ENCODE data around the gene GTF2I. TPM values are rescaled to one million over a fixed set of nuclear protein-coding genes. Genes with fewer than 3 reads are reported as not detected.

Gene GTF2I
- total and polyA plus RNA-seq, 2 donors (not counting 1 experiment from before 2014, with no cell fraction given): 79.3 to 105 TPM

DNA sequence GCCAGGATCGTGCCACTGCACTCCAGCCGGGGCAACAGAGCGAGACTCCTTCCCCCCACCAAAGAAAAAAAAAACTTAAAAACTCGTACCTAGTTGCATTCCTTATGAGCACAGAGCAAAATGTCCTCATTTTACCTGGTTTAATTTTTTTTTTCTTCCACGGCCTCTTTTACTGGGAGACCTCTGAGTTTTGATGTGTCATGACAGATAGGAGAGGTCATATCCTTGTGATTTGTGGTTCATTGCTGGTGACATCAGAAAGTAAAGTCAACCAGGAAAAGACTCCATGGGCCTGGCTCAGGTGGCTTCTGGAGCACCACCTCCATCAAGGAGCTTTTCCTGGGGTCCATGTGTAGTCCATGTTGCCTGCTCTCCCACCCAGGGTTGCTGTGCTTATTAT is 26.3 kb downstream of the GTF2I start:
- no peaks in the 10 kb centered on the region for H4K20me1 ChIP-seq (ENCODE audit: control insufficient read depth, extremely low read depth, insufficient read depth, low read length)
- no peaks in the 10 kb centered on the region for H3K4me1 ChIP-seq (ENCODE audit: control insufficient read depth, extremely low read depth, insufficient read depth, low read length)
- H3K9me3 ChIP-seq (ENCODE audit: control insufficient read depth, insufficient read depth, low read depth, low read length): no peaks in the 10 kb centered on the region
- peaks cover 74% of the 10 kb centered on the region for H3K79me2 ChIP-seq (ENCODE audit: control insufficient read depth, insufficient read depth, low read length)
- no peak overlapping the region for H3K27ac ChIP-seq (ENCODE audit: insufficient read depth, low read length)
- no peak overlapping the region for H2AFZ ChIP-seq (ENCODE audit: low read length)
- no peak for DNase-seq (ENCODE audit: low read depth in 2 of 2)
- TF ChIP-seq, protein P1, sequence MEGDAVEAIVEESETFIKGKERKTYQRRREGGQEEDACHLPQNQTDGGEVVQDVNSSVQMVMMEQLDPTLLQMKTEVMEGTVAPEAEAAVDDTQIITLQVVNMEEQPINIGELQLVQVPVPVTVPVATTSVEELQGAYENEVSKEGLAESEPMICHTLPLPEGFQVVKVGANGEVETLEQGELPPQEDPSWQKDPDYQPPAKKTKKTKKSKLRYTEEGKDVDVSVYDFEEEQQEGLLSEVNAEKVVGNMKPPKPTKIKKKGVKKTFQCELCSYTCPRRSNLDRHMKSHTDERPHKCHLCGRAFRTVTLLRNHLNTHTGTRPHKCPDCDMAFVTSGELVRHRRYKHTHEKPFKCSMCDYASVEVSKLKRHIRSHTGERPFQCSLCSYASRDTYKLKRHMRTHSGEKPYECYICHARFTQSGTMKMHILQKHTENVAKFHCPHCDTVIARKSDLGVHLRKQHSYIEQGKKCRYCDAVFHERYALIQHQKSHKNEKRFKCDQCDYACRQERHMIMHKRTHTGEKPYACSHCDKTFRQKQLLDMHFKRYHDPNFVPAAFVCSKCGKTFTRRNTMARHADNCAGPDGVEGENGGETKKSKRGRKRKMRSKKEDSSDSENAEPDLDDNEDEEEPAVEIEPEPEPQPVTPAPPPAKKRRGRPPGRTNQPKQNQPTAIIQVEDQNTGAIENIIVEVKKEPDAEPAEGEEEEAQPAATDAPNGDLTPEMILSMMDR (conservative IDR thresholded peaks at IDR 0.05 in 1 of 2, IDR thresholded peaks at IDR 0.05 in 1 of 2; ENCODE audit: low read depth in 1 of 2, low read length in 2 of 2): no peak
- TF ChIP-seq EZH2 (IDR thresholded peaks at IDR 0.05; ENCODE audit: low read length, missing control alignments): no peak
- no peak overlapping the region for H3K4me3 ChIP-seq (replicated peaks in 1 of 4; ENCODE audit: control extremely low read depth in 1 of 4, insufficient read depth in 1 of 4, low read depth in 3 of 4, low read length in 4 of 4)
- no peaks in the 10 kb centered on the region for H3K36me3 ChIP-seq (ENCODE audit: control insufficient read depth, insufficient read depth, low read length)
- no peaks in the 10 kb centered on the region for H3K27me3 ChIP-seq (ENCODE audit: control insufficient read depth, insufficient read depth, low read length)
- no peak overlapping the region for H3K9ac ChIP-seq (ENCODE audit: insufficient read depth, low read length)
- no peak overlapping the region for H3K4me2 ChIP-seq (ENCODE audit: extremely low read depth, insufficient read depth, low read length)

DNA sequence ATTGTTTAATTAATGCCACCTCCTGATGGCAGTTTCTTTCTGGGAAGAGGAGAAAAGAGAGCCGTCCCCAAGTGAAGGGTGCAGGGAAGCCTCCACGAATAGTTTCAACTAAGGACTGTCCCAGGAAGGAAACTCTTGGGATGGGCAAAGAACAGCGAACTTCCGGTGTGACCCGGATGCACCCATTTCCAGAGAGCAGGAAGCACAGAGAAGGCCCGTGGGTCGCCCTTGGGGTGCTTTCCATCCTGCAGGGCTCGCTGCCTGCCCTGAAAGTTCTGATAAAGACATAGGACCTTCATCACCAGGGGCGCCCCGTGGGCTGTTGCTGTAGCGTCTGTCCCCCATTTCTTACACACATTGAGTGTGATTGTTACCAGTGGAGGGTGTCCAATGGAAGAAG is 27.0 kb downstream of the GTF2I start:
- H4K20me1 ChIP-seq (ENCODE audit: control insufficient read depth, extremely low read depth, insufficient read depth, low read length): no peaks in the 10 kb centered on the region
- peaks cover 74% of the 10 kb centered on the region for H3K79me2 ChIP-seq (ENCODE audit: control insufficient read depth, insufficient read depth, low read length)
- H3K27ac ChIP-seq (ENCODE audit: insufficient read depth, low read length): no peak overlapping the region
- H3K27me3 ChIP-seq (ENCODE audit: control insufficient read depth, insufficient read depth, low read length): no peaks in the 10 kb centered on the region
- no peak overlapping the region for H2AFZ ChIP-seq (ENCODE audit: low read length)
- no peak overlapping the region for H3K9ac ChIP-seq (ENCODE audit: insufficient read depth, low read length)
- H3K4me1 ChIP-seq (ENCODE audit: control insufficient read depth, extremely low read depth, insufficient read depth, low read length): no peaks in the 10 kb centered on the region
- peaks cover under 1% of the 10 kb centered on the region for H3K36me3 ChIP-seq (ENCODE audit: control insufficient read depth, insufficient read depth, low read length)
- H3K9me3 ChIP-seq (ENCODE audit: control insufficient read depth, insufficient read depth, low read depth, low read length): no peaks in the 10 kb centered on the region
- DNase-seq (ENCODE audit: low read depth in 2 of 2): no peak
- H3K4me2 ChIP-seq (ENCODE audit: extremely low read depth, insufficient read depth, low read length): no peak overlapping the region
- H3K4me3 ChIP-seq (replicated peaks in 1 of 4; ENCODE audit: control extremely low read depth in 1 of 4, insufficient read depth in 1 of 4, low read depth in 3 of 4, low read length in 4 of 4): no peak overlapping the region
- TF ChIP-seq, protein P1 (conservative IDR thresholded peaks at IDR 0.05 in 1 of 2, IDR thresholded peaks at IDR 0.05 in 1 of 2; ENCODE audit: low read depth in 1 of 2, low read length in 2 of 2): no peak
- TF ChIP-seq EZH2 (IDR thresholded peaks at IDR 0.05; ENCODE audit: low read length, missing control alignments): no peak

DNA sequence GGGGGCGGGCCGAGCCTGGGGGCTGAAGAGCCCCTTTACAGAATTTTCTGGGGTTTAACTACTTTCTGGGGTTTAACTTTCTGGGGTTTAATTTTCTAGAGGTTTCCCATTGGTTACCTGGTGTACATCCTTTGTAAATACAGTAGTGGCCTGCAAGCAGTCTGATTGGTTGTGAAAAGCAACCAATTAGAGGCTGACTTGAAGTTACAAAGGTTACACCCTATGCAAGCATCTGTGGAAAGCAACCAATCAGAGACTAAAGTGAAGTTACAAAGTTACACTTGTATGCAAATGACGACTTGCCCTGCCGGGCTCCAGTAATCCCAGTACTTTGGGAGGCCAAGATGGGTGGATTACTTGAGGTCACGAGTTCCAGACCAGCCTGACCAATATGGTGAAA is 27.4 kb downstream of the GTF2I start:
- no peak for DNase-seq (ENCODE audit: low read depth in 2 of 2)
- Histone ChIP-seq H3K9ac (ENCODE audit: insufficient read depth, low read length) (no peak overlapping the region), H3K27me3 (ENCODE audit: control insufficient read depth, insufficient read depth, low read length) (no peaks in the 10 kb centered on the region), H3K36me3 (ENCODE audit: control insufficient read depth, insufficient read depth, low read length) (peaks cover 1% of the 10 kb centered on the region), H3K4me3 (replicated peaks in 1 of 4; ENCODE audit: control extremely low read depth in 1 of 4, insufficient read depth in 1 of 4, low read depth in 3 of 4, low read length in 4 of 4) (no peak overlapping the region), H4K20me1 (ENCODE audit: control insufficient read depth, extremely low read depth, insufficient read depth, low read length) (no peaks in the 10 kb centered on the region), H3K27ac (ENCODE audit: insufficient read depth, low read length) (no peak overlapping the region), H3K4me2 (ENCODE audit: extremely low read depth, insufficient read depth, low read length) (no peak overlapping the region), H2AFZ (ENCODE audit: low read length) (no peak overlapping the region), H3K9me3 (ENCODE audit: control insufficient read depth, insufficient read depth, low read depth, low read length) (no peaks in the 10 kb centered on the region), H3K79me2 (ENCODE audit: control insufficient read depth, insufficient read depth, low read length) (peaks cover 70% of the 10 kb centered on the region), H3K4me1 (ENCODE audit: control insufficient read depth, extremely low read depth, insufficient read depth, low read length) (no peaks in the 10 kb centered on the region)
- TF ChIP-seq, protein P1 (conservative IDR thresholded peaks at IDR 0.05 in 1 of 2, IDR thresholded peaks at IDR 0.05 in 1 of 2; ENCODE audit: low read depth in 1 of 2, low read length in 2 of 2): no peak
- TF ChIP-seq EZH2 (IDR thresholded peaks at IDR 0.05; ENCODE audit: low read length, missing control alignments): no peak

Data from fibroblast of lung (primary cell).